Fibroblast of lung (primary cell): ENCODE results near the gene CPA1.

Experiments
- EZH2 ChIP-seq: IDR thresholded peaks from 2 replicates; pipeline ENCODE4 v1.5.1; 2012; ENCODE audit warnings: low read length, control low read depth, mild to moderate bottlenecking; ENCODE audit errors: missing control alignments
- TF ChIP-seq, protein P1 (sequence below), 2 donors: IDR thresholded peaks in 1 of 2; conservative IDR thresholded peaks in 1 of 2; 1 replicate in 1 of 2; 2 replicates in 1 of 2; pipeline ENCODE4 v1.5.1; 2011 to 2012; ENCODE audit warnings: low read length in 2 of 2, control low read depth in 1 of 2, inconsistent platforms in 1 of 2, low read depth in 1 of 2, mild to moderate bottlenecking in 1 of 2

- TF ChIP-seq, protein P1, sequence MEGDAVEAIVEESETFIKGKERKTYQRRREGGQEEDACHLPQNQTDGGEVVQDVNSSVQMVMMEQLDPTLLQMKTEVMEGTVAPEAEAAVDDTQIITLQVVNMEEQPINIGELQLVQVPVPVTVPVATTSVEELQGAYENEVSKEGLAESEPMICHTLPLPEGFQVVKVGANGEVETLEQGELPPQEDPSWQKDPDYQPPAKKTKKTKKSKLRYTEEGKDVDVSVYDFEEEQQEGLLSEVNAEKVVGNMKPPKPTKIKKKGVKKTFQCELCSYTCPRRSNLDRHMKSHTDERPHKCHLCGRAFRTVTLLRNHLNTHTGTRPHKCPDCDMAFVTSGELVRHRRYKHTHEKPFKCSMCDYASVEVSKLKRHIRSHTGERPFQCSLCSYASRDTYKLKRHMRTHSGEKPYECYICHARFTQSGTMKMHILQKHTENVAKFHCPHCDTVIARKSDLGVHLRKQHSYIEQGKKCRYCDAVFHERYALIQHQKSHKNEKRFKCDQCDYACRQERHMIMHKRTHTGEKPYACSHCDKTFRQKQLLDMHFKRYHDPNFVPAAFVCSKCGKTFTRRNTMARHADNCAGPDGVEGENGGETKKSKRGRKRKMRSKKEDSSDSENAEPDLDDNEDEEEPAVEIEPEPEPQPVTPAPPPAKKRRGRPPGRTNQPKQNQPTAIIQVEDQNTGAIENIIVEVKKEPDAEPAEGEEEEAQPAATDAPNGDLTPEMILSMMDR (conservative IDR thresholded peaks at IDR 0.05 in 1 of 2, IDR thresholded peaks at IDR 0.05 in 1 of 2; ENCODE audit: low read depth in 1 of 2, low read length in 2 of 2) = no peak
- TF ChIP-seq EZH2 = no peak
Observed at GRCh38 chr7:130417213-130417612, 36.9 kb downstream of the CPA1 start.
